Activated naive CD4-positive, alpha-beta T cell treated with anti-CD3 and anti-CD28 coated beads, Interleukin-2, amount 10 ng/mL, durations not matched to agents 7 days and 5 days (primary cell): ENCODE results near the gene KNDC1.
"Not testable (repeated sequence)": the region's sequence is repeated elsewhere in the genome, so short reads cannot be mapped to it uniquely, and the experiment has no call there.

Source experiments
- CTCF ChIA-PET: fragments of 350-600 bp; sonication (Branson Sonifier 250); formaldehyde crosslinking; loops from one replicate; lab custom pipeline; 2021; ENCODE audit warnings: antibody characterized with exemption; lab: Charles Lee
- DNase-seq: peaks from one replicate; pipeline ENCODE4 v3.0.0-alpha.2; 2020
- H3K27ac Mint-ChIP-seq: one replicate; pipeline ENCODE4 v1.8.0; 2021; ENCODE audit warnings: mild to moderate bottlenecking, moderate library complexity, mixed read lengths
- H3K27me3 Mint-ChIP-seq: one replicate; pipeline ENCODE4 v1.8.0; 2021; ENCODE audit warnings: mild to moderate bottlenecking, mixed read lengths
- H3K36me3 Mint-ChIP-seq: one replicate; pipeline ENCODE4 v1.8.0; 2021; ENCODE audit warnings: mixed read lengths
- H3K4me1 Mint-ChIP-seq: one replicate; pipeline ENCODE4 v1.8.0; 2021; ENCODE audit warnings: mixed read lengths
- H3K4me3 Mint-ChIP-seq: one replicate; pipeline ENCODE4 v1.8.0; 2021; ENCODE audit warnings: mild to moderate bottlenecking, moderate library complexity, mixed read lengths
- H3K9me3 Mint-ChIP-seq: one replicate; pipeline ENCODE4 v1.8.0; 2021; ENCODE audit warnings: mixed read lengths

KNDC1 gene

DNA sequence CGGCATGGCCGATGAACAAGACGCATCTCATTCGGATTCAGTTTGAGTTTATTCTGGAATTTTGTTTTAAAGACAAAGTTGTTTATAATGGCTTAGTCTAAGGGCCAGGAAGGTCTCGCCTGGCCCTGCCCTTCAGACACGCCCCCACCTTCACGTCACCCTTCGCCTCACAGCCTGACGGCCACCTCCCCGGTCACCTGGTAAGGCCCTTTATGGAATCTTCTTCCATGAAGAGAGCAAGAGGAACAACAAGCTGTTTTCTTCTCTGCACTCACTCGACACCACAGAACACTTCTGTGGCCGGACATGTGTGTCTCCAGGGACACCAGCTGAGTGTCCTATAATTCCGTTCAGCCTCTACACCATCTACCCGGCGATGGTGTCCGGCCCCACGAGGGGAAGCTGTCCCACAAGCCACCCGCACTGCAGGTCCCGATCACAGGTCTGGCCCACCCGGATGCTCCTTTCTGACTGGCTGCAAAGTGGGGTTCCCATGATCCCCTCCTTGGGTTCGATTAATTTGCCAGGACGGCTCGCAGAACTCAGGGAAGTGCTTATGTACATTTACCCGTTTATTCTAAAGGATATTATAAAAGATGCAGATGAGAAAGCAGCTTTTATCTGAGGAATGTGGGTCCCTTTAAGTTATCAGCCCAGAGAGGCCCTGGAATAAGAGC is 17.4 kb upstream of the KNDC1 start:
- Mint-ChIP-seq H3K27me3 (peaks cover 24% of the 10 kb centered on the region), H3K9me3 (peaks cover 5% of the 10 kb centered on the region), H3K27ac (no peak overlapping the region)

DNA sequence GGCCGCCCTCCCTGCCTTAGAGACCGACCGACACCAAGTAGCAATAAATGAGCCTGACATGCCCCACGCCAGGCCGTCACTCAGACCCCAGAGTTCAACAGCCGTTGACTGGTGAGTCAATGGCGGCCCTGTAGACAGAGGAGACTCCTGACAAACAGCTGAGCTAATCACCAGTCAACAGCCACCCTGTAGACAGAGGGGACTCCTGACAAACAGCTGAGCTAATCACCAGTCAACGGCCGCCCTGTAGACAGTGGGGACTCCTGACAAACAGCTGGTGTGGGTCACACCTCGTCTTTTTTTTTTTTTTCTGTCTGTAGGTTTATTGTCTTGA is 16.9 kb upstream of the KNDC1 start:
- Mint-ChIP-seq H3K27ac (no peak overlapping the region), H3K4me3 (no peak overlapping the region), H3K27me3 (peaks cover 29% of the 10 kb centered on the region), H3K36me3 (no peaks in the 10 kb centered on the region), H3K9me3 (peaks cover 6% of the 10 kb centered on the region), H3K4me1 (peaks cover 8% of the 10 kb centered on the region)
- DNase-seq = no peak
- CTCF ChIA-PET = interaction anchor here (0.6 to 2.3 kb wide), 14 partner anchors 16 to 187 kb away, joined by 3 to 9 read pairs (median 4); no protein-coding TSS in a partner anchor

More for the DNA sequence above, 17.4 kb upstream of the KNDC1 start:
- no peak for DNase-seq
- Mint-ChIP-seq H3K4me1 (peaks cover 8% of the 10 kb centered on the region), H3K36me3 (no peaks in the 10 kb centered on the region), H3K4me3 (no peak overlapping the region)
- CTCF ChIA-PET = interaction anchor here (0.7 to 2.3 kb wide), 8 partner anchors 15 to 187 kb away, joined by 3 to 9 read pairs (median 4); no protein-coding TSS in a partner anchor

DNA sequence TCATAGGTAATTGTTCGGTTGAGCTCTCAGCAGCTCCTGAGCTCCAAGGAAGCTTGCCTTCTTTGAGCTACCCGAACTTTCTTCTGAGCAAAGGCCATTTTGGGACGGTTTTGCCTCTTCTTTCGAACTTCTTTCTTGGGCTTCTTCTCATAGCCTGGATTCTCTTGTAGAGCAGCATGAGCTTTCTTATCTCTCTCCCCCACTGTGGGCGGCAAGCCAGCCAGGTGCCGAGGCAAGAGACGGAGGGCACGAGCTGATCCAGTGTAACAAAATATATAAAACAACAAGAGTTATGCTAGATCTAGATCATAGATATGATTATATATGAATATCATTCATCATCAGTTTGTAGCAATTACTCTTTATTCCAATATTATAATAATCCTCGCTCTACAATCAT is 16.5 kb upstream of the KNDC1 start:
- Mint-ChIP-seq H3K36me3 (no peaks in the 10 kb centered on the region), H3K27ac (no peak overlapping the region), H3K27me3 (peaks cover 33% of the 10 kb centered on the region), H3K4me3 (no peak overlapping the region), H3K4me1 (peaks cover 8% of the 10 kb centered on the region), H3K9me3 (peaks cover 6% of the 10 kb centered on the region)
- DNase-seq = no peak
- CTCF ChIA-PET = interaction anchor here (0.6 to 2.3 kb wide), 14 partner anchors 16 to 187 kb away, joined by 3 to 9 read pairs (median 4); no protein-coding TSS in a partner anchor

DNA sequence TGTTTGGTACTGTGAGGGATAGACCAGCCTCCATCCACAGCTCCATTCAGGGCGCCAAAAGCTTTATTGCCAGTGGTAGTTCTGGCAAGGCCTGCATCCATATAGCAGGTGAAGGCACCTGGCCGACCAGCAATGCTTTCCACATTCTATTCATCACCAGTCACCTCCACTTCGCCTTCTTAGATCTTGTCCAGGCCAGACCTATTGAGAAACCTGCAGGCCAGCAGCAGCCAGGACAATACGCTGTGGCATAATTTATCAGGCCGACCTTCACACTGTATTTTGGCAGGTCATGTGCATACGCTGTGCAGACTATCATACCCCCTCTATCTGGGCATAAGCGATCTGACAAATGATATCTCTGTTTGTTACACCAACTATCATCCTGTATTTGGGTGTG is 15.2 kb upstream of the KNDC1 start:
- Mint-ChIP-seq H3K9me3 (peaks cover 6% of the 10 kb centered on the region), H3K36me3 (no peaks in the 10 kb centered on the region), H3K27ac (no peak overlapping the region), H3K4me3 (no peak overlapping the region), H3K27me3 (peaks cover 41% of the 10 kb centered on the region), H3K4me1 (peaks cover 8% of the 10 kb centered on the region)
- no peak for DNase-seq
- CTCF ChIA-PET = interaction anchor here (1.0 to 1.7 kb wide), 3 partner anchors 21 to 173 kb away, joined by 3 to 5 read pairs (median 4); no protein-coding TSS in a partner anchor

DNA sequence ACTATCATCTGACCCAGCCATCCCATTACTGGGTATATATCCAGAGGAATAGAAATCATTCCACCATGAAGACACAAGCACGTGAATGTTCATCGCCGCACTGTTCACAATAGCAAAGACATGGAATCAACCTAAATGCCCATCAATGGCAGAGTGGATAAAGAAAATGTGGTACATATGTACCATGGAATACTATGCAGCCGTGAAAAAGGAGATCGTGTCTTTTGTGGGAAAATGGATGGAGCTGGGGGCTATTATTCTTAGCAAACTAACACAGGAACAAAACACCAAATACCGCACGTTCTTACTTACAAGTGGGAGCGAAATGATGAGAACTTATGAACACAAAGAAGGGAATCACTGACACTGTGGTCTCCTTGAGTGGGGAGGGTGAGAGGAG is 9.8 kb upstream of the KNDC1 start:
- Mint-ChIP-seq H3K27ac (no peak overlapping the region), H3K36me3 (no peaks in the 10 kb centered on the region), H3K27me3 (peaks cover 54% of the 10 kb centered on the region), H3K9me3 (peaks cover 11% of the 10 kb centered on the region), H3K4me3 (no peak overlapping the region), H3K4me1 (no peaks in the 10 kb centered on the region)
- no peak for DNase-seq
- CTCF ChIA-PET = no interaction called here

DNA sequence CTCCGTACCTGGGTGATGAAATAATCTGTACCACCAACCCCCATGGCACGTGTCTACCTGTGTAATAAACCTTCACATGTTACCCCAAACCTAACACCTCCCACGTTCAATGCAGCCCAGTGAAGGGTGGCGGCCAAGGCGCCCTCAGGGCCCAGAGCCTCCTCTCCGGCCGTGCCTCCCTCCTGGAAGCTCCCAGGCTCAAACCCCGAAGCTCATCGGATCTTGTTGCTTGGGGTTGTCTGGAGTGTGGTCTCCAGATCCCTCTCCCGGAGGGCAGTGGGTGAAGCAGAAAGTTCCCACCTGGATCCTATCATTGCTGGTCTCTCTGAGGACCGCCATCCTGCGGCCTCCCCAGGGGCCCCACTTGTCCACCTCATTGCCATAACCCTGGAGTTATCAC is 9.4 kb upstream of the KNDC1 start:
- CTCF ChIA-PET = no interaction called here
- no peaks in the 10 kb centered on the region for H3K36me3 Mint-ChIP-seq
- H3K27me3 Mint-ChIP-seq = peaks cover 50% of the 10 kb centered on the region
- no peak overlapping the region for H3K4me3 Mint-ChIP-seq
- no peak overlapping the region for H3K27ac Mint-ChIP-seq
- H3K9me3 Mint-ChIP-seq = peaks cover 11% of the 10 kb centered on the region
- H3K4me1 Mint-ChIP-seq = no peaks in the 10 kb centered on the region
- DNase-seq = no peak

DNA sequence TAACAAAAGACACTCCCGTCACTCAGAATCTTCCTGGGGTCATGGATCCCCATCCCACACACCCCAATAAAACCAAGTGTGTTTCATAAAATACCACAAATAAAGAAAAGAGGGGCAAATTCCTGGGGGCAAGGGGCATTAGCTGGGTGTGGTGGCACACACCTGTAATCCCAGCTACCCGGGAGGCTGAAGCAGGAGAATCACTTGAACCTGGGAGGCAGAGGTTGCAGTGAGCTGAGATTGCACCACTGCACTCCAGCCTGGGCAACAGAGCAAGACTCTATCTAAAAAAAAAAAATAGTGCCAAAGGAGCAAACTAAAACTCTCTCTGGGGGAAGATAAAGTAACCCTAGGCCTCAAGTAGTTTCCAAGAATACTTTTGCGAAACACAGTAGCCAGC is 8.9 kb upstream of the KNDC1 start:
- H3K27me3 Mint-ChIP-seq = peaks cover 49% of the 10 kb centered on the region
- DNase-seq, CTCF ChIA-PET: not testable (repeated sequence)

DNA sequence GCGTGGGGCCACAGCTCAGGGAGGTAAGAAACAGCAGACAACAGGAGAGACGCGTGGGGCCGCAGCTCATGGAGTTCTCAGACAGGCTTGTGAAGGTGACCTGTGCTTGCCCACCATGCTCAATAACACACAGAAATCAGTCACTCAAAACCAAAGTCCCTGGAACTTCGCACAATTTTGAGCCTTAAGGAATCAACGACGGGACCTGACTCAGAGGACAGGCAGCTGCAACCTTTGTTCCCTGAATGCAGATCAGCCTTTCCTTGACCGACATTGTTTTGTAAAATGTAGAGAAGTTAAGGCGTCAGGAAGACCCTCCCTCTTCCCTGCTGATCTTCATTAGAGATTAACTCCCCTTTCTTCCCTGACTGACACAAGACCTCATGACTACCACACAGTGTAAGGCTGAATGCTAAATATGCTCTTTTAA is 8.5 kb upstream of the KNDC1 start:
- Mint-ChIP-seq H3K9me3 (peaks cover 11% of the 10 kb centered on the region), H3K4me3 (no peak overlapping the region), H3K4me1 (no peaks in the 10 kb centered on the region), H3K27me3 (peaks cover 49% of the 10 kb centered on the region), H3K27ac (no peak overlapping the region), H3K36me3 (no peaks in the 10 kb centered on the region)
- CTCF ChIA-PET = no interaction called here
- DNase-seq = no peak

More for the DNA sequence above, 8.9 kb upstream of the KNDC1 start:
- not testable (repeated sequence) for H3K4me3 Mint-ChIP-seq, H3K36me3 Mint-ChIP-seq, H3K4me1 Mint-ChIP-seq, H3K27ac Mint-ChIP-seq
- H3K9me3 Mint-ChIP-seq = peaks cover 11% of the 10 kb centered on the region

DNA sequence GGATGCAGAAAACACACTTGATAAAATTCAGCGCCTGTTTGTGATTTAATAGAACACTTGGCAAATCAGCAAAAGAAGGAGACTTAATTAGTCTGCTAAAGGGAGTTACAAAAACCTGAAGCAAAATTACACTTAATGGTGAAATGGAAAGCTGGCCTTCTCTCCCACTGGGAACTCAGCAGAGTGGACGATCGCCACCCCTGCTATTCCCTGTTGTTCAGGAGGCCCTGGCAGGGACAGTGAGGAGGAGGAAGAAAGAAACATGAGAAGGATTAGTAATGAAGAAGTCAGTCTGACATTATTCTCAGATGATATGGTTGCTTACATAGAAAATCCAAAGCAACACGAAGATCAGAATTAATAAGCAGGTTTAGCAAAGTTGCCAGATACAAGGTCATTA is 5.6 kb upstream of the KNDC1 start:
- CTCF ChIA-PET = no interaction called here
- no peak overlapping the region for H3K4me3 Mint-ChIP-seq
- peaks cover 5% of the 10 kb centered on the region for H3K9me3 Mint-ChIP-seq
- no peak overlapping the region for H3K27ac Mint-ChIP-seq
- H3K27me3 Mint-ChIP-seq = peaks cover 42% of the 10 kb centered on the region
- DNase-seq = no peak
- H3K36me3 Mint-ChIP-seq = no peaks in the 10 kb centered on the region
- no peaks in the 10 kb centered on the region for H3K4me1 Mint-ChIP-seq

DNA sequence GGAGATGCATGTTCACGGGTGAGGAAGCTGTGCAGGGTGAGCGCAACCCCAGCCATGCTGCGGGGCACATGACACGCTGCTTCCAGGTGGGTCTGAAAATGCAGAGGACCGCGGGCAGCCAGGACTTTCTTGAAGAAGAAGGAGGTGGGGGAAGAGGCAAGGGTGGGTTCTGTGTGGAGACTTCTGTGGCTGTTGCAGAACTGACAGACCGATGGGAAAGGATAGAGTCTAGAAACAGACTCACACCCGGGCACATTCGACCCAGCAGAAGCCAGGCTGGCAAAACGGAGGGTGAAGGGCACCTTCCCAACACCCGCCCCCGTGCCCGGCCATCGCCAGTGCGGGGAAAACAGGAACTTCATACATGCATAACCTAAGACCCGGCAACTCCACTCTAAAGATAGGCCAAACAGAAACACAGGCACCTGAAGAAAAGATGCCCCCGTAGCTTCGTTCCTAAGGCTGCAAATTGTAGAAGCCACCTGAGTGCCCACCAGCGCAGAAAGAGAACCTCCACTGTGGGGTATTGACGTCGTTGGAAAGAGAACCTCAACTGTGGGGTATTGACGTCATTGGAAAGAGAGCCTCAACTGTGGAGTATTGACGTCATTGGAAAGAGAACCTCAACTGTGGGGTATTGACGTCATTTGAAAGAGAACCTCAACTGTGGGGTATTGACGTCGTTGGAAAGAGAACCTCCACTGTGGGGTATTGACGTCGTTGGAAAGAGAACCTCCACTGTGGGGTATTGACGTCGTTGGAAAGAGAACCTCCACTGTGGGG is 4.8 kb upstream of the KNDC1 start:
- H3K4me1 Mint-ChIP-seq = no peaks in the 10 kb centered on the region
- no peaks in the 10 kb centered on the region for H3K36me3 Mint-ChIP-seq
- peaks cover 44% of the 10 kb centered on the region for H3K27me3 Mint-ChIP-seq
- CTCF ChIA-PET = no interaction called here
- no peak for DNase-seq
- H3K27ac Mint-ChIP-seq = no peak overlapping the region
- no peak overlapping the region for H3K4me3 Mint-ChIP-seq
- H3K9me3 Mint-ChIP-seq = peaks cover 2% of the 10 kb centered on the region

DNA sequence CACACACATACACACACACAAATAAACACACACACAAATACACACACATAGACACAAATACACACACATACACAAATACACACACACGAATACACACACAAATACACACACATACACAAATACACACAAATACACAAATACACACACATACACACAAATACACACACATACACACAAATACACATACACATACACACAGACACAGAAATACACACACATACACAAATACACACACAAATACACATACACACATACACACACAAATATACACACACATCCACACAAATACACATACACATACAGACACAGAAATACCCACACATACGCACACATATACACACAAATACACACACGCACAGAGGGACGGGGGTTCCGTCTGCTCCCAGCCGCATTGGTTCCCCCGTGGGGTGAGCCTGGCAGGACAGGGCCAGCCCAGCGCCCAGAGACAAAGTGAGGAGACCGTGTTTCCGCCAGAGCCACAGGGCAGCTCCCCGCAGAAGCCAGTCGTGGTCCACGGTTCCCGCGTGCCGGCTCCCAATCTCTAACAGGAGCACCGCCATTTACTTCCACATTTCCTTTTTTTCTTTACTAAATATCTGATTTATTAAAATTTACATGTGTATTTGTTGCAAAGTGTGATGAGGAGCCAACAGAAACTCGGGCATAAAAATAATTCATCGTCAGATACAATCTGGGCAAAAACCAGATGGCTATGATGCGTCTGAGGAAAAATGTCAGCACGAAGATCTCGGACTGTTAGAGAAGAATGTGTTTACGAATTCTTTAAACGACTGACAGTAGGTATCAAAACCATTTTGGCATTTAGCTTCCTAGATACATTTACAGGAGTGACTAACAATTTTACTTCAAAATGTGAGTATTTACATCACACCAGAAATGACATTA is 3.1 kb upstream of the KNDC1 start:
- Mint-ChIP-seq H3K4me3 (no peak overlapping the region), H3K36me3 (no peaks in the 10 kb centered on the region), H3K27me3 (peaks cover 45% of the 10 kb centered on the region), H3K4me1 (no peaks in the 10 kb centered on the region), H3K9me3 (no peaks in the 10 kb centered on the region), H3K27ac (no peak overlapping the region)
- no peak for DNase-seq
- CTCF ChIA-PET = no interaction called here

DNA sequence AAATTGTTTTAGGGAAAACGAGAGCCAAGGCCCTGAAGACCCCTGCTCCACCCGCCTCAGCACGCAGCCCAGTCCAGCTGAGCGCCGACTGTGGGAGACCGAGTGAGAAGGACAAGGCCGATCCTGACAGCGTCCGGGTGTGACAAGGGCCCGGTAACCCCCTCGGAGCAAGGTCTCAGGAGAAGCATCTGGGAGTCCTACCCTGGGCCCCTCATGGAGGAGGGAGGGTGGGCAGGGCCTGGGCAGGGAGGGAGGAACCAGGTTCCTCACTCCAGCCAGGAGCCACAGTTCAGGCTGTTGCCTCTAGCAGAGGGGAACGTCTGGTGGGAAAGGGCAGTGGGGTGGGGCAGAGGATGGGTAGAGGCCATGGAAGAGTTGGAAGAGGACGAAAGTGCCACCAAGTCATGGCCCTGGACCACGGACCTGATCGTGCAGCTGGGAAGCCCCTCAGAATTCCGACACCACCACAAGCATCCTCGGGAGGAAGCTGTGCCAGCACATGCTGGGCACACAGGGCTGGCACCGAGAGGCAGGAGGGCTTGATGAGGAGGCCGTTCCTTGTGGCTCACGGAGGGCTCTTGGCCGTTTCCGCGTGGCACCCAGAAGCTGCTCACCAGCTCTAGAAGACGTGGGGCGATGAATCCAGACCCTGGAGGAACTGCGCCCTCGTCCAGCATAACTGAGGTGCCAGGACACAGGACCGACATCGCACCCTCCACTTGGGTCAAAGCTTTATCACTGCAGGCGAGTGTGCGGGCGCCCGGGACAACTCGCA is 2.2 kb upstream of the KNDC1 start:
- CTCF ChIA-PET = no interaction called here
- Mint-ChIP-seq H3K27me3 (peaks cover 51% of the 10 kb centered on the region), H3K27ac (no peak overlapping the region), H3K36me3 (no peaks in the 10 kb centered on the region), H3K4me1 (no peaks in the 10 kb centered on the region), H3K4me3 (no peak overlapping the region), H3K9me3 (no peaks in the 10 kb centered on the region)
- DNase-seq = no peak

DNA sequence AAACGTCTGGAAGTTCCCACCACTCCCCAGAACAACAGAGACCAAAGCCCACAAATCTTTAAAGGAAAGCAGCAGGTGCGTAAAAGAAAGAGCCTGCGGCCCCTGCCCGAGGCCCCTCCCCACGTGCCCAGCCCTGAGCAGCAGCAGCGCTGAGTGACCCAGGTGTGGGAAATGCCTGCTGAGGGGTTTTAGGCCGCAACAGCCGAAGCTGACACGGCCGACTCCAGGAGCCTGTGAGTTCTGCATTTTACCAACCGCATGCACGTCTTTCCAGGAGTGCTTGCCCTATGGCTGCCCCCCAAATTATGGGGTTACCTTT is 1.6 kb upstream of the KNDC1 start:
- Mint-ChIP-seq H3K9me3 (no peaks in the 10 kb centered on the region), H3K4me1 (no peaks in the 10 kb centered on the region), H3K36me3 (no peaks in the 10 kb centered on the region), H3K27me3 (peaks cover 52% of the 10 kb centered on the region), H3K4me3 (no peak overlapping the region), H3K27ac (no peak overlapping the region)
- no peak for DNase-seq
- CTCF ChIA-PET = no interaction called here
